Measurements from ENCODE around the gene ZRANB1.

DNA sequence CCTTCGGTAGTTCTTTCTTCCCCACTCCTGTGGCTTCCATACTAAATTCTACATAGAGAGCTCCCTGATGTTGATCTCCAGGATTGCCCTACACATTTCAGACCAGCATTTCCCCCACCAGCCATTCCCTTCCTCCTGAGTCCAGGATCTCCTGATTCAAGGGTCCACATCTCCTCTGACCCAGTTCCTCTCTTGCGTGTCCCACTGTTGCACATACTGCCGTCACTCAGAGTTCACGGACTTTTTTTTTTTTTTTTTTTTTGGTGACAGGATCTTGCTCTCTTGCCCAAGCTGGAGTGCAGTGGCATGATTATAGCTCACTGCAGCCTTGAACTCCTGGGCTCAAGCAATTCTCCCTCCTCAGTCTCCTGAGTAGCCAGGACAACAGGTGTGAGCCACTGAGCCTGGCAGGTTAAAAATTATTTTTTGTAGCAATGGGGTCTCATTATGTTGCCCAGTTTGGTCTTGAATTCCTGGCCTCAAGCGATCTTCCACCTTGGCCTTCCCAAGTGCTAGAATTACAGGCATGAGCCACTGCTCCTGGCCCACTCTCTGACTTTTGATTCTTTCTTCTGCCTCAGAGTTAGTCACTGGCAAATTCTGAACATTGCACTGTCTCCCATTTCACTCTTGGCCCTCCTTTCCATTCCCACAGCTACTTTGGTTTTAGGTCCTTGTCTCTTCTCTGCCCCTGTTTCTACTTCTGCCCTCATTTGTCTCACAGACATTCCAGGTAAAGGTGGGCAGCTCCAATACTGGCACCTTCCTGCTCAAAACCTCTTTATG is 29.6 kb upstream of the ZRANB1 start:
- TF ChIP-seq POLR2AphosphoS5 (IDR thresholded peaks at IDR 0.05; ENCODE audit: low read depth, low read length) (no peak), POLR2A (IDR thresholded peaks at IDR 0.05; ENCODE audit: low read depth, low read length) (no peak), TAF1 (IDR thresholded peaks at IDR 0.05; ENCODE audit: low read depth, low read length) (no peak), SPI1 (IDR thresholded peaks at IDR 0.05; ENCODE audit: low read depth, low read length) (no peak), POU2F2 (IDR thresholded peaks at IDR 0.05; ENCODE audit: low read depth, low read length) (no peak), PAX5 (IDR thresholded peaks at IDR 0.05; ENCODE audit: insufficient read depth, low read length, severe bottlenecking) (no peak)
